Fibroblast of lung (primary cell): ENCODE data around the gene ATG5. TPM values are rescaled to one million over a fixed set of nuclear protein-coding genes. Genes with fewer than 3 reads are reported as not detected.

Source experiments
- DNase-seq, 2 donors: peaks; one replicate each; pipeline versions ENCODE4 v3.0.0 to v3.0.0-alpha.2; 2010; ENCODE audit warnings: low read depth in 2 of 2
- H2AFZ ChIP-seq: 2 replicates; pipeline ENCODE4 v1.5.1; 2012; ENCODE audit warnings: low read length, control low read depth, inconsistent platforms
- H3K27ac ChIP-seq: 2 replicates; pipeline ENCODE4 v1.5.1; 2011; ENCODE audit warnings: low read length, control low read depth; ENCODE audit not compliant: insufficient read depth
- H3K27me3 ChIP-seq: 2 replicates; pipeline ENCODE4 v1.5.1; 2011; ENCODE audit warnings: mild to moderate bottlenecking, low read length; ENCODE audit not compliant: control insufficient read depth, insufficient read depth
- H3K36me3 ChIP-seq: 2 replicates; pipeline ENCODE4 v1.5.1; 2011; ENCODE audit warnings: low read length; ENCODE audit not compliant: control insufficient read depth, insufficient read depth
- H3K4me1 ChIP-seq: 2 replicates; pipeline ENCODE4 v1.5.1; 2011; ENCODE audit warnings: low read length; ENCODE audit not compliant: control insufficient read depth, insufficient read depth; ENCODE audit errors: extremely low read depth
- H3K4me2 ChIP-seq: 2 replicates; pipeline ENCODE4 v1.5.1; 2011; ENCODE audit warnings: low read length, control low read depth; ENCODE audit not compliant: insufficient read depth; ENCODE audit errors: extremely low read depth
- H3K4me3 ChIP-seq, 4 experiments: fragments of 200-600 bp in 1 of 4; sonication (generic) in 1 of 4; replicated peaks in 1 of 4; 2 replicates each; pipeline ENCODE4 v1.5.1; 2011 to 2016; ENCODE audit warnings: low read length in 4 of 4, low read depth in 3 of 4, mild to moderate bottlenecking in 3 of 4, control low read depth in 2 of 4, inconsistent platforms in 1 of 4, mixed read lengths in 1 of 4; ENCODE audit not compliant: insufficient read depth in 1 of 4; ENCODE audit errors: control extremely low read depth in 1 of 4
- H3K79me2 ChIP-seq: 2 replicates; pipeline ENCODE4 v1.5.1; 2012; ENCODE audit warnings: mild to moderate bottlenecking, low read length, inconsistent platforms; ENCODE audit not compliant: control insufficient read depth, insufficient read depth
- H3K9ac ChIP-seq: 2 replicates; pipeline ENCODE4 v1.5.1; 2011; ENCODE audit warnings: mild to moderate bottlenecking, low read length, control low read depth; ENCODE audit not compliant: insufficient read depth
- H3K9me3 ChIP-seq: 2 replicates; pipeline ENCODE4 v1.5.1; 2012; ENCODE audit warnings: low read depth, low read length; ENCODE audit not compliant: control insufficient read depth, insufficient read depth
- H4K20me1 ChIP-seq: 2 replicates; pipeline ENCODE4 v1.5.1; 2011; ENCODE audit warnings: low read length; ENCODE audit not compliant: control insufficient read depth, insufficient read depth; ENCODE audit errors: extremely low read depth
- EZH2 ChIP-seq: IDR thresholded peaks from 2 replicates; pipeline ENCODE4 v1.5.1; 2012; ENCODE audit warnings: low read length, control low read depth, mild to moderate bottlenecking; ENCODE audit errors: missing control alignments
- polyA plus RNA-seq, 2 donors: library from polyadenylated mRNA; depleted of rRNA in 1 of 2; stranded (reverse) in 1 of 2; unstranded in 1 of 2; fragments of >200 nt; gene quantifications; 2 replicates each; pipeline ENCODE4 v1.2.1, GENCODE V29; 2011 to 2012; ENCODE audit warnings: missing spikeins in 1 of 2
- total RNA-seq: library from RNA; depleted of rRNA; stranded (reverse); fragments of >200 nt; gene quantifications from 2 replicates; pipeline ENCODE4 v1.2.1, GENCODE V29; 2014
- TF ChIP-seq, protein P1 (sequence below), 2 donors: IDR thresholded peaks in 1 of 2; conservative IDR thresholded peaks in 1 of 2; 1 replicate in 1 of 2; 2 replicates in 1 of 2; pipeline ENCODE4 v1.5.1; 2011 to 2012; ENCODE audit warnings: low read length in 2 of 2, control low read depth in 1 of 2, inconsistent platforms in 1 of 2, low read depth in 1 of 2, mild to moderate bottlenecking in 1 of 2

Gene ATG5
- total and polyA plus RNA-seq, 2 donors (not counting 1 experiment from before 2014, with no cell fraction given) = 38.6 to 64.7 TPM

DNA sequence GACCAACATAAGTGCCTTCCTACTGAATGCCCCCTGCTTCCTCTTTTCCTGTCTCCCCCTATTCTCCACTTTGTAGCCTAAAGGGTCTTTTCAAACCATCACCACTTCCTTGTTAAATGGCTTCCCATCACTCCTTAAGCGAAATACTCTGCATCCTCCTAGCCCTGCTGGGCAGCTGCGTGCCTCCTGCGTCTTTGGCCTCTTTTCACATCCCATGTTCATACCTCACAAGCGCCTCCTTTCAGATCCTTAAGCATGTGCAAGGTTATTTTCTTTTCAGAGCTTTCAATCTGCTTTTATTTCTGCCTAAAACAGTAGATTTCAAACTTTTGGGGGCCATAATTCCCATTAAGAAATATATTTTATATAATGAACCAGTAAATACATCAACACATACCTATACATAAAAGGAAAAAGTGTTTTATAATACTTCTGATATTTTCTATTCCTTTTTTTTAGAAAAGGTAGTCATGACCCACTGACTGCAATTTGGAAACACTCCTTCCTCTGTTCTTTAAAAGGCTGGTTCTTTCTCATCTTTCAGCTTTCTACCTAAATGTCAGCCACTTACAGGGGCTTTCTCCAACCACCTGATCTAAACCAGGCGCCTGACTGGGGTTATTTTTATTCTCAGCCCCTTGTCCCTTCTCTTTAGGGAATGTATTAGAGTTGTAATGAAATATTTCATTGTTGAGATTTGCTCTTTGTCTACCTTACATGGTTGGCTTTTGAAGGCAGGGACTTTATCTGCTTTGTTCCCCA lies 155.3 kb downstream of the ATG5 start:
- TF ChIP-seq EZH2 = no peak
- TF ChIP-seq, protein P1, sequence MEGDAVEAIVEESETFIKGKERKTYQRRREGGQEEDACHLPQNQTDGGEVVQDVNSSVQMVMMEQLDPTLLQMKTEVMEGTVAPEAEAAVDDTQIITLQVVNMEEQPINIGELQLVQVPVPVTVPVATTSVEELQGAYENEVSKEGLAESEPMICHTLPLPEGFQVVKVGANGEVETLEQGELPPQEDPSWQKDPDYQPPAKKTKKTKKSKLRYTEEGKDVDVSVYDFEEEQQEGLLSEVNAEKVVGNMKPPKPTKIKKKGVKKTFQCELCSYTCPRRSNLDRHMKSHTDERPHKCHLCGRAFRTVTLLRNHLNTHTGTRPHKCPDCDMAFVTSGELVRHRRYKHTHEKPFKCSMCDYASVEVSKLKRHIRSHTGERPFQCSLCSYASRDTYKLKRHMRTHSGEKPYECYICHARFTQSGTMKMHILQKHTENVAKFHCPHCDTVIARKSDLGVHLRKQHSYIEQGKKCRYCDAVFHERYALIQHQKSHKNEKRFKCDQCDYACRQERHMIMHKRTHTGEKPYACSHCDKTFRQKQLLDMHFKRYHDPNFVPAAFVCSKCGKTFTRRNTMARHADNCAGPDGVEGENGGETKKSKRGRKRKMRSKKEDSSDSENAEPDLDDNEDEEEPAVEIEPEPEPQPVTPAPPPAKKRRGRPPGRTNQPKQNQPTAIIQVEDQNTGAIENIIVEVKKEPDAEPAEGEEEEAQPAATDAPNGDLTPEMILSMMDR (conservative IDR thresholded peaks at IDR 0.05 in 1 of 2, IDR thresholded peaks at IDR 0.05 in 1 of 2; ENCODE audit: low read depth in 1 of 2, low read length in 2 of 2) = no peak
- H3K36me3 ChIP-seq = no peaks in the 10 kb centered on the region
- no peaks in the 10 kb centered on the region for H3K79me2 ChIP-seq
- no peaks in the 10 kb centered on the region for H4K20me1 ChIP-seq
- H3K9ac ChIP-seq = no peak overlapping the region
- no peak overlapping the region for H3K27ac ChIP-seq
- H3K9me3 ChIP-seq = no peaks in the 10 kb centered on the region
- no peak for DNase-seq
- no peaks in the 10 kb centered on the region for H3K4me1 ChIP-seq
- no peaks in the 10 kb centered on the region for H3K27me3 ChIP-seq
- no peak overlapping the region for H3K4me3 ChIP-seq
- H3K4me2 ChIP-seq = no peak overlapping the region
- no peak overlapping the region for H2AFZ ChIP-seq

DNA sequence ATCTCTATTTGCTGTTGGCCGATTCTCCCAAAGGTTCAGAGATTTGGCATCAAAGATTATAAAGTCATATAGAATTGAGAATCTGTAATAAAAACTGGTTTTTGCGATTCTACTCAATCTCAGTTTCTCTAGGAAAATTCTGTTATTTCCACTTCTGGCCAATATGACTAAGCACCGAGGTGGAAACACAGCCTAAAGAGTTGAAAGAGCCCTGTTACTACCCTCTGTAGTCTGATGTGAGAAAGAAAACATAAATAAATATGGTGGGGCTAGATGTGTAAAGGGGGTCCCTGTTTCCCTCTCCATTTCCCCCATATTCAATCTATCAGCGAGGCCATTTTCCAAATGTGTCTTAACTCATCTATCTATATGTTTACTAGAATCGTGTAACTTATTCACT lies 156.0 kb downstream of the ATG5 start:
- Histone ChIP-seq H3K79me2 (no peaks in the 10 kb centered on the region), H2AFZ (no peak overlapping the region), H3K4me3 (no peak overlapping the region), H3K36me3 (no peaks in the 10 kb centered on the region), H3K9ac (no peak overlapping the region), H3K4me2 (no peak overlapping the region), H3K27me3 (no peaks in the 10 kb centered on the region), H3K4me1 (no peaks in the 10 kb centered on the region), H3K27ac (no peak overlapping the region), H4K20me1 (no peaks in the 10 kb centered on the region), H3K9me3 (no peaks in the 10 kb centered on the region)
- DNase-seq = no peak
- TF ChIP-seq EZH2 = no peak
- TF ChIP-seq, protein P1 (conservative IDR thresholded peaks at IDR 0.05 in 1 of 2, IDR thresholded peaks at IDR 0.05 in 1 of 2; ENCODE audit: low read depth in 1 of 2, low read length in 2 of 2) = no peak

DNA sequence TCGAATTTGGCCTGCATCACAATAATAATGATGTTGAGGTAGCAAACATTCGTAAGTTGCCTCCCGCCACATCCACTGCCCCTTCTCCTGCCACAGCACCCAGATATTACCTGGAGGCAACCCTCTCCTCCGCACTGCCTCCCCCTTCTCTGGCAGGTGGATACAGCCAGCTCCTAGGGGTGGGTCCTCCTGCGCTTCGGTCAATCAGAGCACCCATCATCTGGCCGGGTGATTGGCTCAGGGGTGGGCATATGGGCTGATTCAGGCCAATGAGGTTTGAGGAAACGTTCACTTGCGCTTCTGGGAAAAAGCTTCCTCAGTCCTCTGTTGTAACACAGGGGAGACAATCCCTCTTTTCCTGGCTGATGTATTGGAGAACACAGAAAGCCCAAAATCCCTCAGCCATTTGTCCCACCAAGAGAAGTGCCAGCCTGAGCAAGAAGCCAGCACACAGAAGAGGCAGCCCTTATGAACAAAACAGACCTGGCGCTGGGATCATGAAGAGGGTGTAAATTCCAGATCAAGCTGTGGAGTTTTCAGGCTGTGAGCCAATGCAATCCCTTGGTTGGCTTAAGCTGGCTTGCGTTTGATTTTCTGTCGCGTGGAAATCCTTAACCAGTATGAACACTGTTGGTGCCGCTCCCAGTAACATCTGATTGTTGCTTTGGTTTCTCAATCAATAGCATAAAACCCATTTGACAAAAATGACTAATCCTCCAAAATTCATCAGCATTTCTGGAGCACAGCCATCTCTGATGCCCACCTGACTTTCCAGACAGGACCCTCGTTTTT lies 157.3 kb downstream of the ATG5 start:
- H4K20me1 ChIP-seq = no peaks in the 10 kb centered on the region
- no peak overlapping the region for H3K9ac ChIP-seq
- no peak for TF ChIP-seq EZH2
- TF ChIP-seq, protein P1 (conservative IDR thresholded peaks at IDR 0.05 in 1 of 2, IDR thresholded peaks at IDR 0.05 in 1 of 2; ENCODE audit: low read depth in 1 of 2, low read length in 2 of 2) = no peak
- no peak overlapping the region for H3K4me2 ChIP-seq
- no peaks in the 10 kb centered on the region for H3K9me3 ChIP-seq
- H3K36me3 ChIP-seq = no peaks in the 10 kb centered on the region
- H2AFZ ChIP-seq = no peak overlapping the region
- H3K4me3 ChIP-seq = no peak overlapping the region
- no peak for DNase-seq
- H3K79me2 ChIP-seq = no peaks in the 10 kb centered on the region
- no peak overlapping the region for H3K27ac ChIP-seq
- no peaks in the 10 kb centered on the region for H3K4me1 ChIP-seq
- H3K27me3 ChIP-seq = no peaks in the 10 kb centered on the region
